Stomach (tissue), 4 donors: Measurements from ENCODE around the gene ADISSP.

ENCODE experiments used
- CTCF ChIP-seq, 7 experiments: fragments of 450-650 bp in 4 of 7; fragments of 200-600 bp in 3 of 7; sonication (generic) in 3 of 7; IDR thresholded peaks; one replicate each; pipeline ENCODE4 v1.5.1; 2016 to 2019; ENCODE audit warnings: antibody characterized with exemption in 7 of 7, control low read depth in 2 of 7, mild to moderate bottlenecking in 1 of 7
- EP300 ChIP-seq: sonication (generic); formaldehyde crosslinking; IDR thresholded peaks from one replicate; pipeline ENCODE4 v1.6.1; 2017; ENCODE audit warnings: antibody characterized with exemption
- POLR2A ChIP-seq, 4 donors: fragments of 450-650 bp; IDR thresholded peaks; one replicate each; pipeline ENCODE4 v1.6.1; 2016; ENCODE audit warnings: antibody characterized with exemption in 4 of 4, control low read depth in 2 of 4, mild to moderate bottlenecking in 1 of 4, moderate library complexity in 1 of 4
- POLR2AphosphoS5 ChIP-seq, 3 donors: sonication (generic); formaldehyde crosslinking; IDR thresholded peaks; one replicate each; pipeline ENCODE4 v1.6.1; 2016; ENCODE audit warnings: antibody characterized with exemption in 3 of 3

GRCh38 chr20:3741836-3742458 lies 25.6 kb downstream of the ADISSP start:
- no peak for TF ChIP-seq EP300
- no peak for TF ChIP-seq POLR2A (IDR thresholded peaks at IDR 0.05)
- TF ChIP-seq CTCF (IDR thresholded peaks at IDR 0.05) = no peak
- no peak for TF ChIP-seq POLR2AphosphoS5 (IDR thresholded peaks at IDR 0.05)
